Left renal pelvis (tissue), 4 donors: ENCODE data around the gene ZMYND8. TPM values are rescaled to one million over a fixed set of nuclear protein-coding genes. Genes with fewer than 3 reads are reported as not detected.
A peak's percentile ranks its signal among the peaks of the same experiment; 100 is the strongest.
"Not testable (repeated sequence)": the region's sequence is repeated elsewhere in the genome, so short reads cannot be mapped to it uniquely, and the experiment has no call there.

Source experiments
- DNase-seq, 4 donors: peaks; one replicate each; pipeline ENCODE4 v3.0.0-alpha.2; 2013; ENCODE audit warnings: low read depth in 4 of 4, low spot score in 3 of 4
- polyA plus RNA-seq, 4 donors: library from polyadenylated mRNA; unstranded; fragments of 120-200 nt; gene quantifications; one replicate each; pipeline ENCODE4 v1.2.1, GENCODE V29; 2013; ENCODE audit not compliant: insufficient read length in 4 of 4

ZMYND8 gene
- polyA plus RNA-seq, 4 donors, result 35.3 to 45.0 (median 42.8) TPM

DNA sequence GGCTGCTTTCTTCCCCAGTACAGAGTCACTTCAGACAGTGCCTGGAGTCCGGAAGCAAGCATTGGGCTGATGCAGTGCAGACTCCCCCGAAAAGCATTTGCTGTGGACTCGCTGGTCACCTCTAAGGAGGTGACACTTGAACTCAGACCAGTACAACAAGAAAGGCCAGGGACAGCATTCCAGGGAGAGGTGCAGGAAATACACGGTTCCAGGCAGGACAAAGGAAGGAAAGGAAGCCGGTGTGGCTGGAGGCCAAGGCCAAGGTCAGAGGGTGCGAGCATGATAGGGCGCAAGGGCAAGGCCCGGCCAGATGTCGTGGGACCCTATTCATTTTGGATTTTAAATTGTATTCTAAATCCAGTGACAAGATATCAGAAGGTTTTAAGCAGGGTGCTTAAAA, 160.9 kb downstream of the ZMYND8 start:
- no peak for DNase-seq

DNA sequence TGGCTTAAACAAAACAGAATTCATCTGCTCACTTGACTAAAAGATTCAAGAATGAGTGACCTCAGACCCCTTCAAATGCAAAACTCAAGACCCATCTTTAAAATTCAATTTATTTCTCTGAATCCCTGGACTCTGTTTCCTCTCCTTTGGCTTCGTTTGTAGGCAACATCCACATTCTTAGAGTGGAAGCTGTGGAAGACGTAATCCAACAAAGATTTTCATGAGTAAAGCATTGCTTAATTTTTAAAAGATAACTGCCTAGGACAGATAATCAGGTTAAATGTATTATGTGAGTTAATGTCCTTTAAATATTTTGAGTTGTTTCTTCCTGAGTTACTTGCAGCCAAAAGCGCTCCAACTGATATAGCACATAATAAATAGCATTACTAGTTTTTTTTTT, 164.5 kb downstream of the ZMYND8 start:
- no peak for DNase-seq

DNA sequence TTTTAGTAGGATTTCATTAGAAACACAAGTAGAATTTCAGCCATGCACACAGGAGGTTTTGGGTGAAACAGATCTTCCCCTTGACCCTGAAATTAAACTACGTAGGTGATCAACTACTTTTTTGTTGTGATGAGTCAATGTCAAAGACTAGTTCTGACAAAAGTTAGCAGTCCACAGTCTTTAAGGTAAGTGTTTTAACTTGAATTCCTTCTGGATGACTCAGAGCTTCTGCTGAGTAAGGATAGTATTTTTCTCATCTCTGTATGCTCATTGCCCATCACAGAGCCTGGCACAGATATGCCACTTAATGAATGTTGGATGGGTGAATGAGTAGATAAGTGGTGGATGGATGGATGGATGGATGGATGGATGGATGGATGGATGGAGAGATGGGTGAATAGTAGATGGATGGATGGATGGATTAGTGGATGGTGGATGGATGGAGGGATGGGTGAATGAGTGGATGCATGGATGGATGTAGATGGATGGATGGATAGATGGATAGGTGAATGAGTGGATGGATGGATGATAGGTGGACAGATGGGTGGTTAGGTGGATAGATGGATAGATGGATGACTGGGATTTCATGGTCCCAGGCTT, 165.3 kb downstream of the ZMYND8 start:
- no peak for DNase-seq

DNA sequence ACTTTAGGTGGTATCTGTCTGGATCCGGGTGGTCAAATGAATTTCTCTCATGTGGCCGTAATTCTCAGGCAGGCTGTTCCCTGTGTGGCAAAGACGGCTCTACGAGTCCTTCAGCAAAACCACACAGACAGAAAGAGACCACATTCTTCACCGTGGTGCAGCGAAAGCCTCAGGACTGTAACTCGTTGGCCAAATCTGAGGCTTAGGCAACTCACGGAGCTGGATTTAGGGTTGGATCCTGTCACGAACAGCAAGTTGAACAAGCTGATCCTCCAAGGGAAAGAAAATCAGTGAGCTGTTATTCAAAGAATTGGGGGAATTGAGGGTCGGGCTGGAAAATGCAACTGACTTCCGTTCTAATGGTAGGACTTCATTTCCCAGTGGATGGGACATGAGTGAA, 167.4 kb downstream of the ZMYND8 start:
- DNase-seq, result no peak

DNA sequence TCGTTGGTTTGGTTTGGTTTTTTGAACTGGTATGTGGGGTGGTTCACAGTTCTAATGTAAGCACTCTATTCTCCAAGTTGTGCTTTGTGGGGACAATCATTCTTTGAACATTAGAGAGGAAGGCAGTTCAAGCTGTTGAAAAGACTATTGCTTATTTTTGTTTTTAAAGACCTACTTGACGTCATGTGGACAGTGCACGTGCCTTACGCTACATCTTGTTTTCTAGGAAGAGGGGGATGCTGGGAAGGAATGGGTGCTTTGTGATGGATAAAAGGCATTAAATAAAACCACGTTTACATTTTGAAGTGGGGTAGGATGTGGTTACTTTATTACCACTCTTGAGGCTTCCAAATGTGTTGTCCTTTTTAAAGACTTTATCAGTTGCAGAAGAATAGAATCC, 168.0 kb downstream of the ZMYND8 start:
- no peak for DNase-seq

DNA sequence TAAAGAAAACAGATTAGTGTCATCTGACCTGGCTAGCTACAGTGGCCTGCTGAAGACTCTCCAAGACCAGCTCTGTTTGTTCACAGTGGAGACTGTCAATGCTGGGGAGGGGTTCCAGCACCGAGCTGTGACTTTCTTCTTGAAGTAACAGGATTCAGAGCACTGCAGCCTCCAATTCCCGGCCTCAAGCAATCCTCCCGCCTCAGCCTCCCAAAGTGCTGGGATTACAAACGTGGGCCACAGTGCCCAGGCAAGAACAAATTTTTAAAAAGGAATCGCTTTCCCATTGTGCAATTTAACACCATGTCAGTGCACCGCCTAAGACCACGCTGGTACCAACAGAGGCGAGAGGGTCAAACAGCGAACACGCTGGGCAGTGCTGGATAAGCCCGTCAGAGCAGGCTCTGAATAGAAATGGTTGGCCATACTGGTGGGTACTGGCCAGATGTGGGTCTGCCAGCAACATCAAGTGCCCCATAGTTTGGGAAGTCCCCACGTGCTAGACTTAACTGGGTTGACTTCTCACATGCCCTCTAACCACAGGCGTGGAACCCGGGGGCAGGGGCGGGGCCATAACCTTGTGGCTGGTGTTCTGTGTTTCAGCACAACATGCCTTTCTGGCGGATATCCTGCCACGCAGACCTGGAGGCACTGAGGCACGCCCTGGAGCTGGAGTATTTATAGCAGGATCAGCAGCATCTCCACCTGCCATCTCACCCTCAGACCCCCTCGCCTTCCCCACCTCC, 168.9 kb downstream of the ZMYND8 start:
- DNase-seq, result no peak

DNA sequence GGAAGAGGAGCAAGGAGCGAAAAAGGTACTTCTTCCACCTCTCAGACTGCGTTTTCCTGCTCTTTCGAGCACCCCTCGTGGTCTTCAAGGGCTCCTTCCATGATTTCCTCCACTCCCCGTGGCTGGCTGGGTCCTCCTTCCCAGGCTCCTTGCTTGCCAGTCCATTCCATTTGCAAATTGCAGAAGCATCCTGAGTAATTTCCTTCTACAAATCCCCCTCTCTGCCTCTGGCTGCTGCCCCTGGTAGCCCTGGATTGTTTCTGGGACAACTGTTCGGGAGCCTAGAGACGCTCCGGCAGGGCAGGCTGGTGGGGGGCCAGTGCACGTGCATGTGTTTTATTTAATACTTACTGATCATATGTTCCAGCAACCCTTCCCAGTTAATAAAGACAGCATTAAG, 173.1 kb downstream of the ZMYND8 start:
- no peak for DNase-seq

DNA sequence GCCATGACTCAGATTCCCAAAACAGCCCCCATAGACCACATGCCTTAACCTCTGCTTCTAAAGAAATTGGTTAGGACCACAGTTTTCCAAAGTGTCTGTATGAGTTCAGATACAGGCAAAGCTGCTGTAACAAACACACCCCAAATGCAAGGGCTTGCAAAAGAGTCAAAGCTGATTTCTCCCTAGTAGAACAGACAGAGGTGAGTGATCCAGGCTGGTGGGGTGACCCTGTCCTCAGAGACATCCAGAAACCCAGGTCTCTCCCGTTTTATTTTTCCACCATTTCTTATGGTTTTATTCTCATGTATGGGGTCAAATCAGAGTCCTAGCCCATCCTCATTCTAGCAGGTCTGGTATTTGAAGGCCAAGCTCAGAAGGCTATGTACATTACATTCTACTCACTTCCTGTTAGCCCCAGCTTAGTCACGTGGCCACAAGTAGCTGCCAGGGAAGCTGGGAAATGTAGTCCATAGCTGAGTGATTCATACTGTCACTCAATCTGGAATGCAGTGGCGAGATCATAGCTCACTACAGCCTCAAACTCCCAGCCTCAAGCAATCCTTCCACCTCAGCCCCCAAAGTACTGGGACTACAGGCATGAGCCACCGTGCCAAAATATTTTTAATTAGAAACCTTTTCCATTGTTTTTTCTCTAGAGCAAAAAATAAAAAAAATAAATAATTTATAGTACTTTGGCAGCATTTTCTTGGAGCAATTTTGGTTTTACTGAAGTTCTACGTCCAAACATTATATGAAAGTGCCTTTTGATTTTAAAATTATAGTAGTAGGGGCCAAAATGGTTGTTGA, 175.2 kb downstream of the ZMYND8 start:
- no peak for DNase-seq

DNA sequence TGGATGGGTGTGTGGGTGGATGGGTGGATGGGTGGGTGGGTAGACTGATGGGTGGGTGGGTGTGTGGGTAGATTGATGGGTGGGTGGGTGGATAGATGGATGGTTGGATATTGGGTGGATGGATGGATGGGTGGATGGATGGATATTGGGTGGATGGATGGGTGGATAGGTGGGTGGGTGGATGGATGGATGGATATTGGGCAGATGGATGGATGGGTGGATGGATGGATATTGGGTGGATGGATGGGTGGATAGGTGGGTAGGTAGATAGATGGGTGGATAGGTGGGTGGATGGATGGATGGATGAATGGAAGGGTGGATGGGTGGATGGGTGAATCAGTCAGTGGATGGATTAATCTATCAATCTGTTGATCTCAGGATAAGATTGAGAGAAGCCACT, 177.2 kb downstream of the ZMYND8 start:
- no peak for DNase-seq

DNA sequence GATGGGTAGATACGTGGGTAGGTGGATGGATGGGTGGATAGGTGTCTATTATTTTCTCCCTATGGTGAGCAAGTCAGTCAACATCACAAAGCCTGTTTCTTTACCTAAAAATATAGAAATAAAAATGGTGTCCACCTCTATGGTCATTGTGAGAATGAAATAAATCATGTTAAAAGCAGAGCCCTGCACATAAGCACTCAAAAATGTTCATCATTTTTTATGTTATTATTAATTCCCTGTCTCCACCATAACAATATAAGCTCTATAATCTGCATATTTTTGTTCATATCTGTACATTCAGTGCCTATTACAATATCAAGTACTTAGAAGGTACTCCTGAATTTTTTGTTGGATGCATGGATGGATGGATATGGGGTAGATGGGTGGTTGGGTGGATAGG, 177.6 kb downstream of the ZMYND8 start:
- no peak for DNase-seq

DNA sequence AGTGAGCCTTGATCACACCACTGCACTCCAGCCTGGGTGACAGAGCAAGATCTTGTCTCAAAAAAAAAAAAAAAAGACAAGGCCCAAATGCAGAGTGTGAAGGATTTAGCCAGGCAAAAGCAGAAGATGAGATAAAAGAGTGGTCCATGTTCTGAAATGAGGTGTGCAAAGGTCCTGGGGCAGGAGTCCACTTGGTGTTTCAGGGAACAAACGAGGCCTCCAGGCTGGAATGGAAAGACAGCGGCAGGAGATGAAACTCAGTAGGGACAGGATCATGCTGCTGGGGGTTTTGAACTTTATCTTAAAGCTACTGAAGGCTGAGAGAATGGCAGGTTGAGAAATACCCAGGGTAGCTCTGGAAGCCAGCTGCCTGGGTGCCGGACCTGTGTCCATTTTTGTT, 178.2 kb downstream of the ZMYND8 start:
- no peak for DNase-seq

DNA sequence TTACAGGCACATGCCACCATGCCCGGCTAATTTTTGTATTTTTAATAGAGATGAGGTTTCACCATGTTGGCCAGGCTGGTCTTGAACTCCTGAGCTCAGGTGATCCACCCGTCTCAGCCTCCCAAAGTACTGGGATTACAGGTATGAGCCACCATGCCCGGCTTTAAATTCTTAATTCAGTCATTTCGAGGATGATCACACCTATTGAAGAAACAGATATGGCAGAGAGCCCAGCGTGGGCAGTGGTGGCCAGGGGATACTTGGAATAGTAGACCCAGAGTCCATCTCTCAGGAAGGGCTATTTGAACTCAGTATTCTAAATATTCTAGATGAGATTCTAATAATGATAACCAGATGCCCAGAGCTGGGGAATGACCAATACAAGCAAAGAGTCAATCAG, 180.3 kb downstream of the ZMYND8 start:
- DNase-seq, result not testable (repeated sequence)

DNA sequence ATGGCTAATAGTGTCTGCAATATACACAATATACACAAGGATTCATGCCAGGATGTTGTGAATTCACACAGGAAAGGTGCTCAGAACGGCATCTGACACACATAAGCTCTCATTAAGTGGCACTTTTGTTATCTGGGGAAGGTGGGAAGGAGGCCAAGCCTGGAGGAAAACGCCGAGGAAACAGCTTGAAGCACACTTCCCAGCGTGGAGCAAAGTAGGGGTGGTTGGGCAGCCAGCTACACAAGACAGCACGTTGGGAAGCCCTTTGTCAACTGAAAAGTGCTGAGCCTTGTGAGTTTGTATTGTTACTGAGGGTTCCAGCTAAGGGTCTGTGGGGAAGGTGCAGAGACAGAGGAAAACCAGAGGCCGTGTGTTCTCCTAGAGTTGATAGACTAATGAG, 181.0 kb downstream of the ZMYND8 start:
- no peak for DNase-seq

DNA sequence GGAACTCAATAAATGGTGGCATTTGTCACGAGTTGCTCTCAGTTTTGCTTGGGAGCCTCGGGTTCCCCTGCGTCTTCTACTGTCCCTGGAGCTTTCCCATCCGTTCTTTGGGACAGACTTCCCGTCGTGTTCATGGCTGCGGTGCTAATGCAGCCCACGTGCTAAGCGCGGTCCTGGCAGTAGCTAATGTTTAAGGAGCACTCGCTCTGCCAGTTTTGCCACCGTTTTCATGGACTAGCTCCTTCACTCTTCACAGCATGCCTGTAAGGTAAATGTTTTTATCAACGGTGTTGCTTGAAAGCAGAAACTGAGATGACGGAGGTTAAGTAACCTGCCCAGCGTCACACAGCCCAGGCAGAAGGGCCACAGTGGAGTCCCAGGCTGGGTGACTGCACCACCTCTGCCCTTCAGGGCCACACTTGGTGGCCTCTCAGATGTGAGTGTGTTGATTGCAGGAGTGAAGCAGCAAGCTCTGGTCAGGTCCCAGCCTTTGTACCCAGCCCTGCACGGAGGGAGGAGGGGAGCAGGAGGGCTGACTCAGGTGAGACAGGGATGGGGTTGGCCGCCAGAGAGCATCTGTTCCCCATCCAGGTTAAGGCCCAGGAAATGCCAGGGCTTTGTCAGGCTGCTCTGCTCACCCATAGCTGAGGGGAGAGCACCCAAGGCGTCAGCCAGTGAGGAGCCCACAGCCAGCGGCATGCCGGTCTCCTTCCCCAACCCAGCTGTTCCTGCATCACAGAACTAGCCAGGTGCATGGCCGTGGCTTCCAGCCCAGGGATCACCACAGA, 181.8 kb downstream of the ZMYND8 start:
- no peak for DNase-seq

DNA sequence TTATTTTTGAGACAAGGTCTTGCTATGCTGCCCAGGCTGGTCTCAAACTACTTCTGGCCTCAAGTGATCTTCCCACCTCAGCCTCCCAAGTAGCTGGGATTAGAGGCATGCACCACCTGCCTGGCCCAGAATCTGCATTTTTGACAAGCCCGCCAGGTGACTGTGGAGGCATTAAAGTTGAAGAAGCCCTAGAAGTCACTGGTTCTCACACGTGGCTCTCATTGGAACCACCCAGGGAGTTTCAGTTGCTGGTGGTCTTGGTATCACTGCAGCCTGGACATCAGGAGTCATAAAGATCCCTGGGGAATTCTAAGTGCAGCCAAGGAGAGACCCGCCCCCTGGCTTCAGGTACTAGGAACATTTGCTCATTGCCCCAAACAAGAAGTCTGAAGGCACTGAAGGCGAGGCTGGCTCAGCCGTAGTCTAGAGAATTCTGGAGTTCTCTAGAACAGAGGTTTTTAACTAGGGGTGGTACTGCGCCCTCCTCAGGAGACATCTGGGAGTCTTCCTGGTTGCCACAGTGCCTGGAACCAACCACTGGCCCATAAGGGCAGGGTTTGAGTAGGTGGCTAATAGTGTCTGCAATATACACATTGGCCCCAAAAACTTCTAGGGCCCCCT, 182.8 kb downstream of the ZMYND8 start:
- DNase-seq, result no peak

DNA sequence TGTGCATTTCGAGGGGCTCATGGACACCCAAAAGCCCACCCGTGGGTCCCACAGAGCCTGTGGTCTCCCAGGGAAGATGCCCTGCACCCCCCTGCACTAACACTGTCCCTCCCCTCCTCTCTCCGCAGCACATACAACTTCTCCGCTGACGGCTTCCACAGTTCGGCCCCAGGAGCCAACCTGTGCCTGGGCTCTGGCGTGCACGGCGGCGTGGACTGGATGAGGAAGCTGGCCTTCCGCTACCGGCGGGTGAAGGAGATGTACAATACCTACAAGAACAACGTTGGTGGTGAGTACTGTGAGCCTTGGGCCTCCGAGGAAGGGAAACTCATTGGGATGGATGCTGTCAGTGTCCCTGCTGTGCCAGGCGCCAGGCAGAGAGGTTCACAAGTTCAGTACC, 183.9 kb downstream of the ZMYND8 start:
- no peak for DNase-seq

DNA sequence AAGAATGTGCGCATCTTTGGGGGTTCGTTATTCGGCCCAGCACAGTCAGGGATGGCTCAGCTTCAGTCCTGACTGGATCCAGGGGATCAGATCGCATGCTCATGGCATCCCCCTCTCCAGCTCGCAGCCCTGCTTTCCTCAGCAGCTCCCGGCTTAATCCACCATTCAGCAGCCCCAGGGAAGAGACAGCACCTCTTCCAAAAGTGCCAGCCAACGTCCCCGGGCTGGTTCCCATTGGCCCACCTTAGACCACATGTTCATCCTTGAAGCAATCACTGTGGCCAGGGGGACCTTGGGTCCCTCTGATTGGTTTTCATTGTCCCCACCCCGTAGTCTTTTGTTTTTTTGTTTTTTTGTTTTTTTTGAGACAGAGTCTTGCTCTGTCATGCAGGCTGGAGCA, 188.7 kb downstream of the ZMYND8 start:
- DNase-seq, result no peak

DNA sequence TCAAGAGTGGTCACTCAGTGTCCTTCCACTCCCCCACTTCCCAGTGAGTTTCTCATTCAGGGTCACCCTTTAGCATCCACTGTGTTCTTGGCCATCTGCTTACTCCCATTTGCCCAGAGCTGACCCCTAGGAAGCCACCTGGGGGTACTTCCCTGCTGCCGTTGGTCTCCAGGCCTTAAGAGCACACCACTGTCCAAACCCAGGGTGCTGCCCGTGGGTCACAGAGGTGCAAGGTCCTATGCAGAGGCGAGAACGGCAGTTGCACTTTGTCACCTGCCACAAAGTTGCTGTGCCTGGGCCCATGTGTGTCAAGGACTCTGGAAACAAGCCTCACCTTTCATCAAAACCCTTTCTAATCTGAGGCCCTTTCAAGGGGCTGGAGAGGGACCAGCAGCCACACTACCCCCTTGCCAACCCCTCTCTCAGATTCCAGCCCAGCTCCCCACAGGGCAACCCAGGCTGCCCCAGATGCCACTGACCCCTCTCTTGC, 191.1 kb downstream of the ZMYND8 start:
- DNase-seq, result no peak

DNA sequence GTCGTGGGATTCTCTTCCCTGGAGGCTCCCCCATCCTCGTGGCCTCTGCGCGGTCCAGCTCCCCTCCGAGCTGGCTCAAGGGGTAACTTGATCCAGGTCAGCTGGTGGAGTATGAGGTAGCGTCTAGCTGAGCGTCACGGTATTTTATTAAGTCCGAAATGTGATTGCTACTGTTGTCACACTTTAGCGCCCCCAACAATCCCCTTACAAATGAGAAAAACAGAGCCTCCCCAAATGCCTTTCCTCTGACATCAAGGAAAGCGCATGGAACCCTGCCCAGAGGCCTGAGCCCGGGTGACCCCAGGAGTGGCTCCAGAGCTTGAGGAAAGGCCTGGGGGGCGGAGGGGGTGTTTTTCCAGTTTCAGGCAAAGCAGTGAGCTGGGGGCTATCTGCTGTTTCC, 192.4 kb downstream of the ZMYND8 start:
- peak; percentile 51 to 89 (median 60) for DNase-seq

DNA sequence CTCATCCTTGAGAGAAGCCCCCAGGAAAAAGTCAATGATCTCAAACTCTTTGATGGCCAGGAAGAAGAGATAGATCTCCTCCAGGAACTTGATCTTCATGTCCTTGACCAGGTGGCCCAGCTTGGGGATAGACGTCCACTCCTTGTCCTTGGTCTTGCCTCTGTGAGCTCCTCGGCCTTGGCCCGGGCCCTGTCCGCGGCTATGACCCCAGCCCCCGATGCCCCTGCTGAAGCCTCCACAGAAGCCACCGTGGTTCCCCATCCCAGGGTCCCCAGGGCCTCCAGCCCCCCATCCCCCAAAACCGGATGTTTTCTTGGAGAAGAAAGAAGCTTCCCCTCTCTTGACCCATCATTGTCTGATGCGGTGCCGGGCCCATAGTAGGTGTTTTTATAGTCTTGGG, 195.1 kb downstream of the ZMYND8 start:
- no peak for DNase-seq
